LNCaP clone FGC (cell line): ENCODE data around the gene DDX41.

ENCODE experiments used
- DNase-seq: peaks from one replicate; pipeline ENCODE4 v3.0.0-alpha.2; 2011; ENCODE audit warnings: low read depth
- H3K4me3 ChIP-seq: 2 replicates; pipeline ENCODE4 v1.5.1; 2011; ENCODE audit warnings: mild to moderate bottlenecking, low read depth, low read length, control low read depth
- CTCF ChIP-seq: IDR thresholded peaks from 2 replicates; pipeline ENCODE4 v1.5.1; 2012; ENCODE audit warnings: mild to moderate bottlenecking; ENCODE audit not compliant: control insufficient read depth, insufficient read depth; ENCODE audit errors: extremely low read depth

DDX41 gene

GRCh38 chr5:177466861-177467260 lies 49.9 kb downstream of the DDX41 start:
- DNase-seq = no peak
- TF ChIP-seq CTCF = no peak
- H3K4me3 ChIP-seq = no peak overlapping the region

- TF ChIP-seq CTCF = no peak
- no peak overlapping the region for H3K4me3 ChIP-seq
- no peak for DNase-seq
Measured at GRCh38 chr5:177465044-177465443, 51.7 kb downstream of the DDX41 start.

- DNase-seq = no peak
- no peak overlapping the region for H3K4me3 ChIP-seq
- no peak for TF ChIP-seq CTCF
Measured at GRCh38 chr5:177462021-177462670, 54.6 kb downstream of the DDX41 start.
